NCI-H2196 (cell line): ENCODE data around the gene GRK6.
"Not testable (repeated sequence)": the region's sequence is repeated elsewhere in the genome, so short reads cannot be mapped to it uniquely, and the experiment has no call there.

Source experiments
- DNase-seq: peaks from one replicate; lab custom pipeline; 2025; ENCODE audit not compliant: unreplicated experiment; lab: John Stamatoyannopoulos, UW

The GRK6 gene

DNA sequence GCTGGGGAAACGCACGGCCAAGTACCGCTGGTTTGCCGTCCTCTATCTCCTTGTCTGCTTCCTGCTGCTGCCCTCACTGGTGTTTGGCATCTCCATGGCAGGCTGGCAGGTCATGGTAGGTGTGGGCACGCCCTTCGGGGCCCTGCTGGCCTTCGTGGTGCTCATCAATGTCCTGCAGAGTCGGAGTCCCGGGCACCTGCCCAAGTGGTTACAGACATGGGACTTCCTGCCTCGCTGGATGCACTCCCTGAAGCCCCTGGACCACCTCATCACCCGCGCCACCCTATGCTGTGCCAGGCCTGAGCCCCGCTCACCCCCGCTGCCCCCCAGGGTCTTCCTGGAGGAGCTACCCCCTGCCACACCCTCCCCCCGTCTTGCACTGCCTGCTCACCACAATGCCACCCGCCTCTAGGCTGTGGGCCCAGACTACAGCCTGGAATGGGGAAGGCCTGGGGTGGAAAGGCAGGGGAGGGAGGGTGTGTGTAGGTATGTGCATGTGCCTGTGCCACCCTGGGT, 28.5 kb upstream of the GRK6 start:
- no peak for DNase-seq

DNA sequence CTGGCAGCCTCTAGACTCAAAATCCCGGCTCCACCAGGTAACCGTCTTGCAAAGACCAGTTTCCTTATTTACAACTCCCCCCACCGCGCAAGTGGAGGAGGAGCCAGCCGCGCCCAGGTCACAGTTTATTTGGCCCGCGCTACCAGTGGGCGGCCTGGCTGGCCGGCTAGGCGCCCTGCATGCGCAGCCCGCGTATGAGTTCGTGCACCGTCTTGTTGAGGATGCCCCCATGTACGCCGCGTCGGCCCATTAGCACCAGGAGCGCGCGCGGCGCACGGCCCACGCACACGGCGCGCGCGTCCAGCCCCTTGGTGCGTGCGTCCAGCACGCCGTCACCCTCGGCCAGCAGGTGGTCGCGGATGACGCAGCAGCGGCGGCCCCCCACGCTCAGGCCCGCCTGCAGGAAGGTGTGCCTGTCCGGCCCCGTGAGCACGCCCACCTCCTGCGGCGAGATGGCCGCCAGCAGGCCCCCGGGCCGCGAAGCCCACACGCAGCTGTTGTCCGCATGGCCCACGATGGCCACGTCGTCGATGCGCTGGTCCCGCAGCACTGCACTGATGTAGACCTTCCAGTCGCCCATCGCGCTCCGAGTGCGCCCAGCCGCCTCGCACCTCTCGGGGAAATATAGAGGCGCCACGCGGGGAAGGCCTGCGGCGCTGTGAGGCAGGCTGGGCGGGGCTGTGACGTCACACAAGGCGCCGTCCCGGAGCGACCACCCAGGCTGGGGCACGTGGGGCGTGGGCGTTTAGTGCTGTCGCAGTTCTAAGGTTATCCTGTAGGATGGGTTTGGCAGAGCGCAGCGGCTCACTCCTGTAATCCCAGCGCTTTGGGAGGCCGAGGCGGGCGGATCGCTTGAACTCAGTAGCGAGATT, 26.2 kb upstream of the GRK6 start, which contains the start of gene PFN3:
PFN3 (minus strand) TSS at position 665 of the 872 bp plus-strand sequence; CDS start at position 580, 85 bp downstream.
- DNase-seq: no peak

DNA sequence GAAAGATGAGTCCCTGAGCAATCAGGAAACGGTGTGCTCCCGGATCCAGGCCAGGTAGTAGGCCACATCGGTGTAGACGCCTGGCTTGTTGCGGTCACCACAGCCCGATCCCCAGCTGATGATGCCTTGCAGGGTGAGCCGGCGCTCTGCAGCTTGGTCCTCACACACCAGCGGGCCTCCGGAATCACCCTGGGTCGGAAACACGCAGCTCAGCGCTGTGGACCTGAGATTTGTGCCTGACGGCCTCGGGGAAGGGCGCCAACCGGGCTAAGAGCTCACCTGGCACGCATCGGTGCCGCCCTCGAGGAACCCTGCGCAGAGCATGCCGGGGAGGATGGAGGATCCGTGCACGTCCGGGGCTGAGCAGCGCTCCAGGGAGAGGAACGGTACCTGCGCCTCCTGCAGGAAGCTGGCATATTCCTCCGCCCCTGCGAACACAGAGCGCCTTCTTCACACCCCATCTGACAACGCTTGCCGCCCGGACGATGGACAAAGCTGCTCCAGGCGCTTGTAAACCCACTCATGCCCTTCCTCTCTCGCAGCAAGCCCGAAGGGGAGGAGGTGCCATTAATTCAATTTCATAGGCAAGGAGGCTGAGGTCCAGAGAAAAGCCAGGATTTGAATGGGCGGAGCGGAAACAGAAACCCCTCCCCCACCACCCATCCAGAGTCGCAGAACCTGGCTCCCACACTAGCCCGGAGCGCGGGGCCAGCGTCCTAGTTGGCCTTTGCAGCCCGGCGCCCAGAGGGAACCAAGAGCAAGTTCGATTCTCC, 24.0 kb upstream of the GRK6 start:
- DNase-seq: peak; percentile 89

DNA sequence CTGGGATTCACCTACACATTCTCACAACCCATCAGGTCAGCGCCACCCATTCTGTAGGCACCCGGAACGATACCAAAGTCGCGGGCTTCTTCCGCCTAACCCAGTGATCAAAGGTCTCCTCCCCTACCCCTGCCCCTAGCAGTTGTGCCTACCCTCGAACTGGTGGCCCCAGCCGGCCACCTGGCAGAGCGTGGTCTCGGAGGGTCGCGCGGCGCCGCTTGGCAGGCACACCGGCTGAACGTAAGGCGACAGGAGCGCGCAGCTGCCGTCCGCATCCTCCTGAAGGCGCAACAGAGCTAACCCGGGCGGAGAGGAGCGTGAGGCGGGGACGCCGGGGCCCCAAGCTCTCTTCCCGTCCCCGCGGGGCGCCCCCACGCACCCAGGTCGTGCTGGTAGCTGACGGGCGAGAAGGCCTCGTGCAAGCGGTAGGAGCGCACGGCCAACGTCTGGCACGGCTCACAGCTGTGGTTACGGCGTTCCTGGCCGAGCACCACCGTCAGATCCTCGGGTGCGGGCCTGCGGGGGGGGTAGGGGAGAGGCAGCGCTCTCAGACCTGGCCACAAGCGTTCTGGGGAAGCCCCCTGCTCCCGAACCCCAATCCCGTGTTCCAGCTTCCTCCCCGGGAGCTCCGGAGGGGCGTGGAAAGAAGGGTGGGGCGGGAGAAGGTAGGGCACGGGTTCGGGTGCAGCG, 23.2 kb upstream of the GRK6 start:
- DNase-seq: peak; percentile 52

DNA sequence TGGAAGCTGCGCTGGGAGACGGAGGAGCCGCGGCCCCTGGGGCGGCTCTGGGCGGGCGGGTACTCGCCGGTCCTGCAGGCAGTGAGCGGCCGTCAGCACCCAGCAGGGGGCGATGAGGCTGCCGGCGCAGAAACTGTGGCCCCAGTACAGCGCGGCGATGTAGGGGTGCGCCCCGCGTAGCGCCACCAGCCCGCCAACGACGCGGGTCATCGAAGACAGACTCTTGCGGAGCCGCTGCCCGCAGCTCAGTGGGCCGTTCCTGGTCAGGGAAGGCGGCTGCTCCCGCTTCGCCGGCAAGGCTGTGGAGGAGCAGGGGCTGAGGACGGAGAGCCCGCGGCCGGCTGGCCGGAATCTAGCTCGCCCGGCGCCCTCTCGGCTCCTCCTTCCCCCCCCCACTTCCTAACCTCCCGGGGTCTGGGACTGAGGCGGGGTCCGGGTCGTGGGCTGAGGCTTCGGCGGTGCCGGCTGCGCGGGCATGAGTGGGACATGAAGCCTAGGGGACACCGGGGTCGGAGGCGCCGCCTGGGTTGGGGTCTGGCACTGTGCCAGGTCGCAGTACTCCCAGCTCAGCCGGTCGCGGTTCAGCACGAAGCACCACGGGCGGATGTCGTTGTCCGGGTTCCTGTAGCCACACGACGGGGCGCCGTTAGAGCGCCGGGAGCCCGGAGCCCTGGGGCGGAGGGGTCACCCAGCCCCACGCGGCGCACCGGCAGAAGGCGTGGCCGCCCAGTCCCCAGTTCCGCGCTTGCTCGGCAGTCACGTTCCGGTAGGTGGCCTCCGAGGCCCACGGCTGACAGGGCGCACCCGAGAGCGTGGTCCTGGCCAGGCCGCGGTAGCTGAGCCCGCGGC, 22.5 kb upstream of the GRK6 start:
- peak; percentile 78 for DNase-seq

DNA sequence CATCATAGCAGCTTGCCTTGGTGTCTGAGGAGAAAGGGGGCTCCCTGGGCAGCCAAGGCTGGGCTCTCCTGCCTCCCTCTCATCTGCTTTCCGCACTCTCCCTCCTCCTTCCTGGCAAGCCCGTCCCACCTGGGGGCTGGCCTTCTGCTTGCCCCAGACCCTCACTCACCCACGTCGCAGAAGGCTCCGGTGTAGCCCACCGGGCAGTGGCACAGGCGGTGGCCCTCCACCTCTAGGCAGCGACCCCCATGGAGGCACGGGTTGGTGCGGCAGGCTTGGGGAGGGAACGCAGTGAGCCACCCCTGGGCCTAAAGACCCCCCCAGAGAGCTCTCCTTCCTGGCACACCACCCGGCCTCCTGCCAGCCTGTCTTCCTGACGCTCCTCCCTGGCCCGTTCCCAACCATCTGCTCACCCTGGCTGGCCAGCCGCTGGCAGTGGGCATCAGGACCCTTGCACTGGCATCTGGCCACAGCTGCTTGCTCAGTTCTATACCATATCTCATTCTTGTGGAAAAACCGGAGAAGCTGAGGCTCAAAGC, 21.8 kb upstream of the GRK6 start:
- DNase-seq: peak; percentile 27

DNA sequence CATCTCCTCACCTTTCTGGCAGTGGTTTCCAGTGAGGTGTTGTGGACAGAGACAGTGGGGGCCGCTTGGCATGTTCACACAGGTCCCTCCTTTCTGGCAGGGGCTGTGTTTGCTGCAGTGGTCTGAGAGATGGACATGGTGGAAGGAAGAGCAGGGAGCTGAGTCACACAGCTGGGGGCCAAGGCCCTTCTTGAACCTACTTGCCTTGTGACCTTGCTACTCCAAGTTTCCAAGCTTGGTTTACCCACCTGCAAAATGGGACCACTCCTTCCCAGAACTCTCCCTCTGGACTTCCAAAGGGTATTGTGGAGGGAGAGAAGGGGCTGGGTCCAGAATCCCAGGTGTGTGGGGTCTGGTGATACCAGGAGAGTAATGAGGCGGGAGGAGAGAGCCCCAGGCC, 21.2 kb upstream of the GRK6 start:
- no peak for DNase-seq

DNA sequence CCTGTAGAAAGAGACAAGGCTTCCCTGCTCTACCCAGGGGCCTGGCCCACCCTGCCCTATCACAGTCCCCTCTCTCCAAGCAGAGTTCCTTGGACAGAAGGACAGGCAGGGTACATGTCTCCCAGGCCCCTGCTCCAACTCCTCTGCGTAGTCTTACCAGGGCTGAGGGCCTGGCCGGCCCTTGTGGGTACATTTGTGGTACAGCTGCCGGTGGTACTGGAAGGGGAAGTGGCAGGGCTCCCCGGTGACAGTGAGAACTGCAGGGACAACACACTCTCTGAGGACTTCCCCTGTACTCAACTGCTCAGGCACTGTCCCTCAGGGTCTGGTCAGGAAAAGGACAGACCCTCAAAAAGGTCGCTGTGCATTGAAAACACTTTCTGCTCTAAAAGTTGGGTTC, 20.7 kb upstream of the GRK6 start:
- DNase-seq: no peak

DNA sequence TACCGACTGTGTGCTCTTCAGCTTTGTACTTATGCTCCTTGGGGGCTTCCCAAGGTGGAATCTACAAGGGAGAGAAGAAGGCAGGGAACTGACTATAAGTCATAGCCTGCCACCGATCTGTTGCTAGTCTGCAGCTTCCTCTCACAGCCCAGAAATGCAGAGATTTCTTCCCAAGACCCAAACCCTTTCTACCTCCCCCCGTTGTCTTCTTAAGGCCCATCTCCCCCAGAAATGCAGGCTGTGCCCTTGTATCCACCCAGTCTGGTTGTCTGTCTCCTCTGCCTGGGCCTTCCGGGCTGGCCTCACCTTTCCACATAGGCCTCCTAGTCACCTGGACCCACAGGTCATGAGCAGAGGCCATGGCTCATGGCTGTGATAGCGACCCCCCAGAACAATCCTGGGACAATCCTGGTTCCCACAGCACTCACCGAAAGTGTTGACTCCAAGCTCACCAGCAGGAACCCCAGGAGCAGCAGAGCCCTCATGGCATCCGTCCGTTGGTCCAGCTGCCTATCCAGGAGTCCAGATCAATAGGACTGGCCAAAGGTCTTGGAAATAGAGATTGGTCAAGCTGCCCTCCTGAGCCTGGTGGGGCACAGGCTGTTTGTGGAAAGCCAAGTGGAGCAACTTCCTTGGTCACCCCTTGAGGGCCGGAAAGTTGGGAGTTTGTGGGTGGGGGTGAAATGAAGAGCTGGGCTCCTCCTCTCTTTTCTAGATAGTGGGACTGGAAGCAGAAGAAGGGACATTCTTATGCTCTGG, 17.3 kb upstream of the GRK6 start, which contains the start of gene F12:
F12 (minus strand) TSS at position 522 of the 759 bp plus-strand sequence; CDS start at position 485, 37 bp downstream.
- no peak for DNase-seq

DNA sequence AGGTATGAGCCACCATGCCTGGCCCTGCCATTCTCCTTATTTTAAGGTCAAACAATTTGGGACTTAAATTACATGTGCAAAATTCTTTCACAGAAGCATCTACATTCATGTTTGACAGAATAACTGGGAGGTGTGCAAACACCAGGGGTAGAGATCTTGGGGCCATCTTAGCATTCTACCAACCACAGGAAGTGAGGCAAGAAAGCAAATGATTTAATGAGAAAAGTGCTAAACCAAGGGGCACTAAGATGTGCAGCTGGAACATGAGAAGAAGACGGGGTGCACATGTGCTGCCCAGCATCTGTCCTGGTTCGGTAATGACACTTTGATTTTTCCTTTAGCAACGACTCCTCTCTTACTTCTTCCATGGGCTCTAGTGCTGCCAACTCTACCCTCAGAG, 15.9 kb upstream of the GRK6 start:
- no peak for DNase-seq

DNA sequence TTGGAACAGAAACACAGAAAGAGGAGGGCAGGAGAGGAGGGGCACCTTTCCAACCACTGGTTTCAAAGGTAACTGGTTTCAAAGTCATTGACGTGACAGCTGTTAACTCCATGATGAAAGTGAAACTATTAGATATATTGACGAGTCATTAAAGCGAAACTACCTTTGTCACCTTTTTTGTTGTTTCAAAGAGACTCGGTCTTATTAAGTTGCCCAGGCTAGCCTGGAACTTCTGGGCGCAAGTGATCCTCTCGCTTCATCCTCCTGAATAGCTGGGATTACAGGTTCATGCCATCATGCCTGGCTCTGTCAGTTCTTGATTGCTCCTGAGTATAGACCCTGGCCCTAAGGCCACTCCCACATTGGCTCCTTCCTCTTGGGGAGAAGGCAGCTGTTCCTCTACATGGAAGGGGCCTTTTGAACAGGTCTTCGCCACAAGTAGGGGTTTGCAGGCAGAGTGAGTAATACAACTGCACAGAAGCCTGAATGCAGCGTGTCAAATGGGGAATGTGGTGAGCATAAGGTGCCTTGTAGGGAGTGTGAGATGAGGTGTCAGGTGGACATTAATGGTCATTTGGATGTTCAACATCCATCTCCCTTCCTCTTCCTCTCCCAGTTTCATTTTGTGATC, 13.8 kb upstream of the GRK6 start:
- DNase-seq: no peak

DNA sequence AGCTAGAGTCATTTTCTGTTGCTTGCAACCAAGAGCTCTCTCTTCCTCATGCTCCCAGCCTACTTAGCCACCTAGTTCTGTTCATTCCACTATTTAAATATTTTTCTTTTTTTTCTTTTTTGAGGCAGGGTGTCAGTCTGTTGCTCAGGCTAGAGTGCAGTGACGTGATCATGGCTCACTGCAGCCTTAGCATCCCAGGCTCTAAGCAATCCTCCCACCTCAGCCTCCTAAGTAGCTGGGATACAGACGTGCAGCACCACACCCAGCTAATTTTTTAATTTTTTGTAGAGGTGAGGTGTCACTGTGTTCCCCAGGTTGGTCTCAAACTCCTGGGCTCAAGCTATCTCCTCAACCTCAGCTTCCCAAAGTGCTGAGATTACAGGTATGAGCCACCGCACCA, 12.0 kb upstream of the GRK6 start:
- no peak for DNase-seq

DNA sequence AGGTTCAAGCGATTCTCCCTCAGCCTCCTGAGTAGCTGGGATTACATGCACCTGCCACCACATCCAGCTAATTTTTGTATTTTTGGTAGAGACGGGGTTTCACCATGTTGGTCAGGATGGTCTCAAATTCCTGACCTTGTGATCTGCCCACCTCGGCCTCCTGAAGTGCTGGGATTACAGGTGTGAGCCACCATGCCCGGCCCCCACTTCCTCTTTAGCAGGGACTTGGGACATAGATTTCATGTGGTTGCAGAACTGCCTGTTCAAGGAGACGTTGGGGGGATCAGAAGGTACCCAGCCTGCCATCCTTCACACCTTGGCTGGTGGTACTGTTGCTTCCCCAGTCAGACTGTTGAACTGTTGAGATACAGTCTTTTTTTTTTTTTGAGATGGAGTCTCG, 9.4 kb upstream of the GRK6 start:
- not testable (repeated sequence) for DNase-seq

DNA sequence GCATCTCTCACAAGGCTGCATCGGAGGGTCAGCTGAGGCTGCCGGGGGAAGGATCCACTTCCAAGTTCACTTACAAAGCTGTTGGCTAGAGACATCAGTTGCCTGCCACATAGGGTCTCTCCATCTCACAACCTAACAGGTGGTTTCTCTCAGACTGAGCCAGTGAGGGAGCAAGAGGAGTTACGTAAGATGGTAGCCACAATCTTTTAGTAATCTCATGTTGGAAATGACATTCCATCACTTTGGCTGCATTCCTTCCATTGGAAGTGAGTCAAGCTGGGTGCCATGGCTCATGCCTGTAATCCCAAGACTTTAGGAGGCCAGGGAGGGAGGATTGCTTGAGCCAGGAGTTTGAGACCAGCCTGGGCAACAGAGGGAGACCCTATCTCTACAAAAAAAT, 7.4 kb upstream of the GRK6 start:
- DNase-seq: no peak

DNA sequence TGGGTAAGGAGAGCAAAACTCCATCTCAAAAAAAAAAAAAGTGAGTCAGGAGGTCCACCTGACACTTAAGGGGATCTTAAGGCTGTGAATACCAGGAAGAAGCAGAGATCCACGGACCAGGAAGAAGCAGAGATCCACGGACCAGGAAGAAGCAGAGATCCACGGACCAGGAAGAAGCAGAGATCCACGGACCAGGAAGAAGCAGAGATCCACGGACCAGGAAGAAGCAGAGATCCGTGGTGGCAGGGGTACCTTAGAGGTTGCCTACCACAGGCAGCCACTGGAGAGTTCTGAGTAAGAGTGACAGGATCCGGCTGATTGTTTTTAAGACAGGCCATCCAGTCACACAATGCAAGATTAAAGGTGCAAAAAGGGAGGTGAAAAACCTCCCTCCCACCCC, 6.0 kb upstream of the GRK6 start:
- DNase-seq: not testable (repeated sequence)

DNA sequence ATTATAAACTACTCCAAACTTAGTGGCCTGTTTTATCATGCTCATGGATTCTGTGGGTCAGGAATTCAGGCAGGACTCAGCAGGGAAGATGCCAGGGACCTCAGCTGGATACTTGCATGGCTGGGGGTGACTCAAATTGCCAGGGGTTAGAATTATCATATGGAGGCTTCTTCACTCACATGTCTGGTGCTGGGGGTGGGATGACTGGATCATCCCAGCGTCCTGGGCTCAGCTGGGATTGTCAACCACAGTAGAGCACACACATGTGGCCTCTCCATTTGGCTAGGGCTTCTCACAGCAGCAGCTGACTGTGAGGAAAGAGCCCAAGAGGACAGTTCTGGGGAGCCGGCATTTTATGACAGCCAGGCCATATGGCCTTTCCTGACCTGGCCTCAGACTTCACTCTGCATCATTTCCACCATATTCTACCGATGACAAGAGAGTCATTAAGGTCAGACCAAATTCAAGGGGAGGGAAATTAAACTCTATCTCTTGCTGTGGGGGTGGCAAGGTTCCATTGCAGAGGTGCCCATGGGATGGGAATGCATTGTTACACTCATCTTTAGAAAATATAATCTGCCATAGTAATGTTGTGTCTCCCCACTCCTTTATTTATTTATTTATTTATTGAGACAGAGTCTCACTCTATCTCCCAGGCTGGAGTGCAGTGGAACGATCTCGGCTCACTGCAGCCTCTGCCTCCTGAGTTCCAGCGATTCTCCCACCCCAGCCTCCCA, 5.2 kb upstream of the GRK6 start:
- no peak for DNase-seq

DNA sequence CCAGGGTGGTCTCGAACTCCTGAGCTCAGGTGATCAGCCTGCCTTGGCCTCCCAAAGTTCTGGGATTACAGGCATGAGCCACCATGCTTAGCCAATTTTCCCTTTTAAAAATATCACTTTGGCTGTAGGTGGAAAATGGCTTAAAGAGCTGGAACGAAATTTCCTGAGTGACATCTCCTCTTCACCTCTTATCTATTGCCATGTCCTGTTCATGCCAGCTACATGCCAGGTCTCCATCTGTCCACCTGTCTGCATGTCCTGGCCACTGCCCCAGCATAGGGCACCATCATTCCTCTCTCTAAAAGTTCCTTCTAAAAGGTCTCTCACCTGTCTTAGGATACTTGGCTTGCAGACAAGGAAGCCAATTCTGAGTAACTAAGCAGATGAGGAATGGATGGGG, 2.8 kb upstream of the GRK6 start:
- DNase-seq: no peak

DNA sequence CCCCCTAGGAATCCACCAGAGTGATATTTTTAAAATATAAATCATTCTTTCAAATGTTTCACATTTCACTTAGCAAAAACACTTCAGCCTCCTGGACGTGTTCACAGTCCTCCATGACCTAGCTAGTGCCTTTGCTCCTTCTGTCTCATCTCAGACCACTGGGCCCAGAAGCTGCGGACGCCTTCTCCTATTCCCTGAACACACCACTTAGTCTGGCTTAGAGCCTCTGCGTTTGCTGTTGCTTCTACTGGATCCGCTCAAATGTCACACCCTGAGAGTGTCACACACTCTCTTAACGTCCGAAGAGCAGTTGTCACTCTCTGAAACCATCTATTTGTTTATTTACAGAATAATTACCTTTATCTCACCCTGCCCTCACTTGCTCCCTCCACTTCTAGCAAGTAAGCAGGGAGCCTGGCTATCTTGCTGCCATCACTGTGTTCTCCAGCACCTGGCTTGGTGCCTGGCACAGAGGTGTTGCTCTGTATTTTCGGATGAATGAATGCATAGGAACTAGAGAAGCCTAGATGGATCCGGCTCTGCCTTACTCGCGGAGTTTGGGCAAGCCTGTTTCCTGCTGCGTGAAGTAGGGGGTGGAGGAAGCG, 1.2 kb upstream of the GRK6 start:
- DNase-seq: no peak
